ENCODE data around the gene PLD4.
"Not testable (repeated sequence)": the region's sequence is repeated elsewhere in the genome, so short reads cannot be mapped to it uniquely, and the experiment has no call there.

GRCh38 chr14:104945266-104945665, 20.6 kb downstream of the PLD4 start:
- not testable (repeated sequence) for TF ChIP-seq EZH2 (IDR thresholded peaks at IDR 0.05); FOXP2 (optimal IDR thresholded peaks at IDR 0.05; ENCODE audit: control extremely low read depth, extremely low read length, insufficient read depth)

Data from SK-N-MC (cell line).